Right atrium auricular region (tissue), 2 donors: ENCODE measurements around the gene MPPED1. TPM values are rescaled to one million over a fixed set of nuclear protein-coding genes. Genes with fewer than 3 reads are reported as not detected.

Experiments used
- DNase-seq: peaks from one replicate; pipeline ENCODE4 v3.0.0-alpha.2; 2019; ENCODE audit warnings: low spot score
- H3K27ac ChIP-seq, 2 donors: fragments of 200-600 bp; sonication (generic); 1 replicate in 1 of 2; 2 replicates in 1 of 2; pipeline ENCODE4 v1.5.1; 2016 to 2019
- H3K27me3 ChIP-seq, 2 donors: fragments of 200-600 bp; sonication (generic); one replicate each; pipeline versions ENCODE4 v1.5.1 to v1.6.0; 2017 to 2019
- H3K36me3 ChIP-seq: fragments of 200-600 bp; sonication (generic); one replicate; pipeline ENCODE4 v1.5.1; 2016
- H3K4me1 ChIP-seq, 2 donors: fragments of 200-600 bp; sonication (generic); one replicate each; pipeline versions ENCODE4 v1.5.1 to v1.6.0; 2017 to 2019
- H3K4me3 ChIP-seq, 2 donors: fragments of 200-600 bp; sonication (generic); 1 replicate in 1 of 2; 2 replicates in 1 of 2; pipeline ENCODE4 v1.5.1; 2017 to 2019; ENCODE audit warnings: mild to moderate bottlenecking in 1 of 2, moderate library complexity in 1 of 2
- H3K9me3 ChIP-seq, 2 donors: fragments of 200-600 bp; sonication (generic); one replicate each; pipeline ENCODE4 v1.5.1; 2019
- total RNA-seq, 2 donors: library from RNA; depleted of rRNA; stranded (reverse); fragments of >200 nt; gene quantifications; one replicate each; pipeline ENCODE4 v1.1.0, GENCODE V29; 2016
- TF ChIP-seq, protein P1 (sequence below), 2 donors: fragments of 200-600 bp; sonication (generic); IDR thresholded peaks; one replicate each; pipeline ENCODE4 v1.5.1; 2019; ENCODE audit warnings: antibody characterized with exemption in 2 of 2

MPPED1 gene
- total RNA-seq, 2 donors from 2014 or later: not detected

DNA sequence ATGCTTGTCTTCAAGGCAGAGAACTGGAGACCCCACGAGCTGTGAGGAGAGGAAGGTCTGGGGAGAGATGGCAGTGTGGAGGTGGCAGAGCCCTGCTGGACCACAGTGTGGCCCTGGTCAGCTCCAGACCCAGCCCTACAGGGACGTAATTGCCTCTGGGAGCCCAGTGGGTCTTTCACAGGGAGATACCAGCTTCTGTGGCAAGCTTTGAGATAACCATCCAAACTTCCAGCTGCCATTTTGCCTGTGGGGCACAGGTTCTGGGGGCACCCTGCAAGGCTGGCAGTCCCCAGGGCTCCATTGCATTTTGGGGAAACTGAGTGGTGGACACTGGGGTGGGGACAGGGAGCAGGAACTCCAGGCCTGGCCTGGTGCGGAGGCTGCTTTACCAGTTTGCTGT, 10.2 kb upstream of the MPPED1 start:
- H3K4me1 ChIP-seq: no peaks in the 10 kb centered on the region
- no peaks in the 10 kb centered on the region for H3K36me3 ChIP-seq
- no peaks in the 10 kb centered on the region for H3K27me3 ChIP-seq
- H3K27ac ChIP-seq: no peak overlapping the region
- H3K9me3 ChIP-seq: no peaks in the 10 kb centered on the region
- TF ChIP-seq, protein P1, sequence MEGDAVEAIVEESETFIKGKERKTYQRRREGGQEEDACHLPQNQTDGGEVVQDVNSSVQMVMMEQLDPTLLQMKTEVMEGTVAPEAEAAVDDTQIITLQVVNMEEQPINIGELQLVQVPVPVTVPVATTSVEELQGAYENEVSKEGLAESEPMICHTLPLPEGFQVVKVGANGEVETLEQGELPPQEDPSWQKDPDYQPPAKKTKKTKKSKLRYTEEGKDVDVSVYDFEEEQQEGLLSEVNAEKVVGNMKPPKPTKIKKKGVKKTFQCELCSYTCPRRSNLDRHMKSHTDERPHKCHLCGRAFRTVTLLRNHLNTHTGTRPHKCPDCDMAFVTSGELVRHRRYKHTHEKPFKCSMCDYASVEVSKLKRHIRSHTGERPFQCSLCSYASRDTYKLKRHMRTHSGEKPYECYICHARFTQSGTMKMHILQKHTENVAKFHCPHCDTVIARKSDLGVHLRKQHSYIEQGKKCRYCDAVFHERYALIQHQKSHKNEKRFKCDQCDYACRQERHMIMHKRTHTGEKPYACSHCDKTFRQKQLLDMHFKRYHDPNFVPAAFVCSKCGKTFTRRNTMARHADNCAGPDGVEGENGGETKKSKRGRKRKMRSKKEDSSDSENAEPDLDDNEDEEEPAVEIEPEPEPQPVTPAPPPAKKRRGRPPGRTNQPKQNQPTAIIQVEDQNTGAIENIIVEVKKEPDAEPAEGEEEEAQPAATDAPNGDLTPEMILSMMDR (IDR thresholded peaks at IDR 0.05): no peak
- H3K4me3 ChIP-seq: no peak overlapping the region
- no peak for DNase-seq

DNA sequence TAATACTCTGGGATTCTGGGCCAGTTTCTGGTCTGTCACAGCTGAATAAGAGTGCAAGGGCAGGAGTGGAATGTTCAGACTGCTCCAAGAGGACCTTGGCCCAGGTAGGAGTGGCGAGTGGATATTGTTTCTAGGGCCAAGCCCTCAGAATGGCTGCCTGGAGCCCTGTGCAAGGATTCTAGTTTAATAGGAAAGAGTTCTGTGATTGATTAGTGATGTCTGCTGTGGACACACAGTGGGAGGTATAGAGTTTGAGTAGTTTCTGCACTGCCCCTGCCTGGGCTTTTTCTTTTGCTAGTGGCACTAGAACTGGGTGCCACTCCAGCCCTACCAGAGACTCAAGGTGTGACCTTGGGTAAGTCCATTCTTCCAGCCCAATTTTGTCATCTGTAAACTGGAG, 9.7 kb upstream of the MPPED1 start:
- DNase-seq: no peak
- Histone ChIP-seq H3K9me3 (no peaks in the 10 kb centered on the region), H3K4me3 (no peak overlapping the region), H3K4me1 (no peaks in the 10 kb centered on the region), H3K36me3 (no peaks in the 10 kb centered on the region), H3K27ac (no peak overlapping the region), H3K27me3 (no peaks in the 10 kb centered on the region)
- TF ChIP-seq, protein P1 (IDR thresholded peaks at IDR 0.05): no peak

- no peak for DNase-seq
- TF ChIP-seq, protein P1 (IDR thresholded peaks at IDR 0.05): no peak
- Histone ChIP-seq H3K27ac (no peak overlapping the region), H3K4me3 (no peak overlapping the region), H3K9me3 (no peaks in the 10 kb centered on the region), H3K36me3 (no peaks in the 10 kb centered on the region), H3K27me3 (no peaks in the 10 kb centered on the region), H3K4me1 (no peaks in the 10 kb centered on the region)
These were observed 7.0 kb upstream of the MPPED1 start for GRCh38 chr22:43404673-43405385.

DNA sequence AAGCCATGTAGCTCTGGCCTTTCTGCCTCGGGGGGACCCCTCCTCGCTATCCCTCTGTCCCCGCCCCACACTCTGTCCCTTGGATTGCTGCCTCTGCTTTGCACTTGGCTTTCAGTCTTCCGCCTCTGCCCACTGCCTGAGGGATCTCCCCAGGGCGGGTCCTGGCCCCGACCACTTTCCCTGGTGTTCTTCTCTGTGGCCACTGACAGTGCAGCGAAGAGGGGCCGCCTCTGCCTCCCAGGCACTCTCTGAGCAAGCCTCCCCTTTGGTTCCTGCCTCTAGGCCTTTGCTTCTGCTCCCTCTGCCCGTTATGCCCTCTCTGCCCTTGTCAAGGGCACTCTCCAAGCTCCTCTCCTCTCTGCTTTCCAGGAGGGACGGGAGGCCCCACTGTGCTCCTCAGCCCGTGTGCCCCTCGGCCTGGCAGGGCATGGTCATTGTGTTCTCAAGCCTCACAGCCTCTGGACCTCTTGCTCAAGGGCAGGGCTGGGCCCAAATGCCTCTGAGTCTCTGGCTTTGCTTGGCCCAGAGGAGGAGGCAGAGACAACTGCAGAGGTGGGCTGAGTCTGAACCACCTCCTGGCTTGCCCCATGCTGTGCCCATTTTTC, 5.5 kb upstream of the MPPED1 start:
- no peak overlapping the region for H3K27ac ChIP-seq
- H3K27me3 ChIP-seq: no peaks in the 10 kb centered on the region
- DNase-seq: no peak
- TF ChIP-seq, protein P1 (IDR thresholded peaks at IDR 0.05): no peak
- H3K4me3 ChIP-seq: no peak overlapping the region
- H3K36me3 ChIP-seq: no peaks in the 10 kb centered on the region
- no peaks in the 10 kb centered on the region for H3K9me3 ChIP-seq
- no peaks in the 10 kb centered on the region for H3K4me1 ChIP-seq

DNA sequence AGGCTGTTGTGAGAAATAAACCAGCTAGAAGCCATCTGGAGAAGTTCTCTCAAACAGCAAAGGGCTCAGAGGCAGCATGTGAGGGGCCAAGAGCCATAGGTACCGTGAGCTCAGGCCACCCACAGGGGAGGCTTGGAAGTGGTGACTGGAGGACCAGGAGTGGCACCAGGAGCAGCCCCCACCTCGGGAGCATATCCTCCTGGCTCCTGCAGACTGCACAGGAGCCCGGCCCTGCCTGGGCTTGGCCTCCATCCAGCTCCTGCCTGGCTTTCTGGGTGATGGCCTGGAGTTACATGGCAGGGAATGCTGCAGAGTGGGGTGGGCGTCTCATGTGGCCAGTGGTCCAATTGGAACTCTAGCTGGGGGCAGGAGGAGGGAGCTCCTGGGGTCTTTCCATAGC, 4.2 kb upstream of the MPPED1 start:
- no peak overlapping the region for H3K27ac ChIP-seq
- no peaks in the 10 kb centered on the region for H3K9me3 ChIP-seq
- H3K36me3 ChIP-seq: no peaks in the 10 kb centered on the region
- TF ChIP-seq, protein P1 (IDR thresholded peaks at IDR 0.05): no peak
- no peaks in the 10 kb centered on the region for H3K27me3 ChIP-seq
- no peaks in the 10 kb centered on the region for H3K4me1 ChIP-seq
- DNase-seq: no peak
- no peak overlapping the region for H3K4me3 ChIP-seq
